Ectodermal cell (in vitro differentiated cells): ENCODE measurements around the gene NLRP9.

ENCODE experiments used
- H3K27ac ChIP-seq: 2 replicates; pipeline ENCODE4 v1.7.0; 2013; ENCODE audit warnings: mild to moderate bottlenecking, low read depth, low read length; ENCODE audit not compliant: insufficient read depth, poor library complexity, severe bottlenecking
- H3K27me3 ChIP-seq: 2 replicates; pipeline ENCODE4 v1.7.0; 2013; ENCODE audit warnings: mild to moderate bottlenecking, low read length; ENCODE audit not compliant: insufficient read depth, control insufficient read depth, poor library complexity, severe bottlenecking
- H3K36me3 ChIP-seq: one replicate; pipeline ENCODE4 v1.7.0; 2013; ENCODE audit warnings: low read length; ENCODE audit not compliant: control insufficient read depth, insufficient read depth
- H3K4me1 ChIP-seq: one replicate; pipeline ENCODE4 v1.7.0; 2013; ENCODE audit warnings: low read length; ENCODE audit not compliant: control insufficient read depth, insufficient read depth
- H3K4me3 ChIP-seq: 2 replicates; pipeline ENCODE4 v1.7.0; 2013; ENCODE audit warnings: low read depth, low read length, control low read depth; ENCODE audit not compliant: insufficient read depth
- H3K9me3 ChIP-seq: 2 replicates; pipeline ENCODE4 v1.7.0; 2013; ENCODE audit warnings: mild to moderate bottlenecking, low read length, moderate library complexity; ENCODE audit not compliant: control insufficient read depth
- WGBS, 2 experiments: methylation state at CpG; one replicate each; pipeline ENCODE4 v1.1.7; 2013; ENCODE audit warnings: missing lambda C conversion rate in 2 of 2; 5-methylcytosine and 5-hydroxymethylcytosine counted together

The NLRP9 gene

GRCh38 chr19:55688422-55689218 lies 49.6 kb downstream of the NLRP9 start:
- WGBS, 2 experiments: 89 to 91% methylated on average over 25 to 27 of the region's 27 CpGs
- Histone ChIP-seq H3K36me3 (peaks cover 5% of the 10 kb centered on the region), H3K27me3 (no peaks in the 10 kb centered on the region), H3K9me3 (no peaks in the 10 kb centered on the region), H3K27ac (no peak overlapping the region), H3K4me1 (no peaks in the 10 kb centered on the region), H3K4me3 (no peak overlapping the region)

- no peak overlapping the region for H3K27ac ChIP-seq
- WGBS, 2 experiments: 95 to 97% methylated on average over 22 of the region's 22 CpGs
- no peak overlapping the region for H3K4me3 ChIP-seq
- H3K9me3 ChIP-seq: no peaks in the 10 kb centered on the region
- H3K27me3 ChIP-seq: no peaks in the 10 kb centered on the region
- H3K36me3 ChIP-seq: peaks cover 5% of the 10 kb centered on the region
- H3K4me1 ChIP-seq: no peaks in the 10 kb centered on the region
These were observed 50.7 kb downstream of the NLRP9 start for GRCh38 chr19:55687281-55688201.

GRCh38 chr19:55686311-55687050 lies 51.7 kb downstream of the NLRP9 start:
- H3K4me3 ChIP-seq: no peak overlapping the region
- no peaks in the 10 kb centered on the region for H3K9me3 ChIP-seq
- no peaks in the 10 kb centered on the region for H3K4me1 ChIP-seq
- H3K27ac ChIP-seq: no peak overlapping the region
- H3K36me3 ChIP-seq: peaks cover 5% of the 10 kb centered on the region
- H3K27me3 ChIP-seq: no peaks in the 10 kb centered on the region
- WGBS, 2 experiments: 94 to 95% methylated on average over 29 of the region's 29 CpGs

GRCh38 chr19:55685776-55686175 lies 52.4 kb downstream of the NLRP9 start:
- H3K9me3 ChIP-seq: no peaks in the 10 kb centered on the region
- H3K27ac ChIP-seq: no peak overlapping the region
- no peak overlapping the region for H3K4me3 ChIP-seq
- peaks cover 5% of the 10 kb centered on the region for H3K36me3 ChIP-seq
- 94 to 96% methylated on average over 6 of the region's 6 CpGs for WGBS, 2 experiments
- H3K27me3 ChIP-seq: no peaks in the 10 kb centered on the region
- H3K4me1 ChIP-seq: no peaks in the 10 kb centered on the region

- Histone ChIP-seq H3K4me1 (no peaks in the 10 kb centered on the region), H3K9me3 (no peaks in the 10 kb centered on the region), H3K36me3 (peaks cover 5% of the 10 kb centered on the region), H3K4me3 (no peak overlapping the region), H3K27me3 (no peaks in the 10 kb centered on the region), H3K27ac (no peak overlapping the region)
- WGBS, 2 experiments: 96 to 97% methylated on average over 60 of the region's 60 CpGs
These were observed 53.1 kb downstream of the NLRP9 start for GRCh38 chr19:55684946-55685681.

GRCh38 chr19:55683449-55684261 lies 54.5 kb downstream of the NLRP9 start:
- 95 to 96% methylated on average over 22 of the region's 22 CpGs for WGBS, 2 experiments
- Histone ChIP-seq H3K4me1 (no peaks in the 10 kb centered on the region), H3K4me3 (no peak overlapping the region), H3K27me3 (no peaks in the 10 kb centered on the region), H3K36me3 (peaks cover 13% of the 10 kb centered on the region), H3K27ac (no peak overlapping the region), H3K9me3 (no peaks in the 10 kb centered on the region)

GRCh38 chr19:55681131-55682092 lies 56.8 kb downstream of the NLRP9 start:
- Histone ChIP-seq H3K9me3 (no peaks in the 10 kb centered on the region), H3K27me3 (no peaks in the 10 kb centered on the region), H3K4me3 (no peak overlapping the region), H3K27ac (no peak overlapping the region), H3K4me1 (peaks cover 5% of the 10 kb centered on the region), H3K36me3 (peaks cover 13% of the 10 kb centered on the region)
- 94 to 97% methylated on average over 9 of the region's 9 CpGs for WGBS, 2 experiments

- no peaks in the 10 kb centered on the region for H3K9me3 ChIP-seq
- H3K4me3 ChIP-seq: no peak overlapping the region
- H3K36me3 ChIP-seq: peaks cover 11% of the 10 kb centered on the region
- H3K27me3 ChIP-seq: no peaks in the 10 kb centered on the region
- H3K27ac ChIP-seq: no peak overlapping the region
- WGBS, 2 experiments: 96 to 97% methylated on average over 20 of the region's 20 CpGs
- H3K4me1 ChIP-seq: peaks cover 11% of the 10 kb centered on the region
These were observed 57.7 kb downstream of the NLRP9 start for GRCh38 chr19:55680339-55681130.
